GM23338 (cell line): ENCODE data around the gene COX6B1. TPM values are rescaled to one million over a fixed set of nuclear protein-coding genes. Genes with fewer than 3 reads are reported as not detected.

Experiments used
- ATAC-seq: fragments of 200-7000 bp; cut with Tn5 transposase; 3 replicates; pipeline ENCODE4 v1.9.1; 2020
- DNase-seq: peaks from one replicate; pipeline ENCODE4 v3.0.0-alpha.2; 2015; ENCODE audit warnings: low spot score
- H2AFZ ChIP-seq: fragments of 200-600 bp; sonication (generic); 2 replicates; pipeline ENCODE4 v1.8.0; 2016; ENCODE audit warnings: antibody characterized with exemption, mild to moderate bottlenecking, moderate library complexity
- H3F3A ChIP-seq: fragments of 200-600 bp; sonication (generic); replicated peaks from 2 replicates; pipeline ENCODE4 v1.8.0; 2017; ENCODE audit warnings: antibody characterized with exemption, mixed run types, low read depth
- H3K27ac ChIP-seq: fragments of 200-600 bp; sonication (generic); 2 replicates; pipeline ENCODE4 v1.6.1; 2016; ENCODE audit warnings: low read depth
- H3K27me3 ChIP-seq: fragments of 200-600 bp; sonication (generic); 2 replicates; pipeline ENCODE4 v1.8.0; 2016; ENCODE audit warnings: mild to moderate bottlenecking, mixed run types, moderate library complexity; ENCODE audit not compliant: insufficient read depth
- H3K36me3 ChIP-seq: fragments of 200-600 bp; sonication (generic); 2 replicates; pipeline ENCODE4 v1.8.0; 2016; ENCODE audit warnings: mild to moderate bottlenecking; ENCODE audit not compliant: insufficient read depth
- H3K4me1 ChIP-seq: fragments of 200-600 bp; sonication (generic); 2 replicates; pipeline ENCODE4 v1.8.0; 2016; ENCODE audit warnings: mild to moderate bottlenecking, moderate library complexity; ENCODE audit not compliant: insufficient read depth
- H3K4me2 ChIP-seq: fragments of 200-600 bp; sonication (generic); 2 replicates; pipeline ENCODE4 v1.7.1; 2017; ENCODE audit warnings: mixed run types
- H3K4me3 ChIP-seq: fragments of 200-600 bp; sonication (generic); 2 replicates; pipeline ENCODE4 v1.6.1; 2016; ENCODE audit warnings: mixed run types
- H3K79me2 ChIP-seq: fragments of 200-600 bp; sonication (generic); replicated peaks from 2 replicates; pipeline ENCODE4 v1.8.0; 2017; ENCODE audit warnings: mild to moderate bottlenecking; ENCODE audit not compliant: insufficient read depth
- H3K9me2 ChIP-seq: fragments of 200-600 bp; sonication (generic); 2 replicates; pipeline ENCODE4 v1.8.0; 2017; ENCODE audit not compliant: insufficient read depth
- H4K20me1 ChIP-seq: fragments of 200-600 bp; sonication (generic); replicated peaks from 2 replicates; pipeline ENCODE4 v1.8.0; 2017; ENCODE audit warnings: mild to moderate bottlenecking; ENCODE audit not compliant: insufficient read depth
- H3K27ac Mint-ChIP-seq: 2 replicates; pipeline ENCODE4 v1.8.0; 2020; ENCODE audit warnings: inconsistent platforms, mild to moderate bottlenecking, moderate library complexity, mixed read lengths
- H3K27me3 Mint-ChIP-seq: 3 replicates; pipeline ENCODE4 v1.8.0; 2022; ENCODE audit warnings: low read depth, mild to moderate bottlenecking, moderate library complexity, mixed read lengths, inconsistent platforms; ENCODE audit not compliant: insufficient read depth, poor library complexity
- H3K36me3 Mint-ChIP-seq: 3 replicates; pipeline ENCODE4 v1.8.0; 2021; ENCODE audit warnings: low read depth, mild to moderate bottlenecking, inconsistent platforms, moderate library complexity, mixed read lengths
- H3K4me1 Mint-ChIP-seq: 3 replicates; pipeline ENCODE4 v1.8.0; 2020; ENCODE audit warnings: mild to moderate bottlenecking, inconsistent platforms, mixed read lengths
- H3K4me3 Mint-ChIP-seq: 3 replicates; pipeline ENCODE4 v1.8.0; 2021; ENCODE audit warnings: moderate library complexity, mild to moderate bottlenecking, inconsistent platforms, mixed read lengths
- H3K9me3 Mint-ChIP-seq: 3 replicates; pipeline ENCODE4 v1.8.0; 2020; ENCODE audit warnings: moderate library complexity, mild to moderate bottlenecking, inconsistent platforms, mixed read lengths
- CTCF ChIP-seq, 2 experiments: fragments of 200-600 bp in 1 of 2; sonication (generic) in 1 of 2; conservative IDR thresholded peaks; 2 replicates each; pipeline versions ENCODE4 v1.5.1 to v1.6.1; 2016 to 2017; ENCODE audit warnings: antibody characterized with exemption in 2 of 2, low read depth in 2 of 2, mild to moderate bottlenecking in 2 of 2, moderate library complexity in 1 of 2
- ETS1 ChIP-seq: IDR thresholded peaks from 2 replicates; pipeline ENCODE4 v1.6.1; 2016; ENCODE audit warnings: antibody characterized with exemption
- EZH2 ChIP-seq: fragments of 200-600 bp; sonication (generic); IDR thresholded peaks from one replicate; pipeline ENCODE4 v1.8.0; 2017; ENCODE audit warnings: antibody characterized with exemption, mild to moderate bottlenecking, low read depth; ENCODE audit not compliant: unreplicated experiment
- EZH2phosphoT487 ChIP-seq: fragments of 200-600 bp; sonication (generic); IDR thresholded peaks from one replicate; pipeline ENCODE4 v1.8.1; 2018; ENCODE audit warnings: antibody characterized with exemption; ENCODE audit not compliant: unreplicated experiment
- JUNB ChIP-seq: IDR thresholded peaks from one replicate; pipeline ENCODE4 v1.6.1; 2016; ENCODE audit warnings: antibody characterized with exemption; ENCODE audit not compliant: unreplicated experiment
- NANOG ChIP-seq: IDR thresholded peaks from 2 replicates; pipeline ENCODE4 v1.6.1; 2016; ENCODE audit warnings: antibody characterized with exemption, borderline replicate concordance
- ZNF114 ChIP-seq: fragments of 250-450 bp; sonication (Bioruptor Pico); IDR thresholded peaks from 2 replicates; pipeline ENCODE4 v1.5.0; 2020; ENCODE audit warnings: mild to moderate bottlenecking, moderate library complexity
- ZNF462 ChIP-seq: fragments of 250-450 bp; sonication (Bioruptor Pico); IDR thresholded peaks from 2 replicates; pipeline ENCODE4 v1.5.0; 2020; ENCODE audit warnings: mild to moderate bottlenecking, moderate library complexity
- polyA plus RNA-seq: library from polyadenylated mRNA; unstranded; fragments of >200 nt; fragmentation: Nextera tagmentation; extraction: Ambion mirVana; gene quantifications from 2 replicates; pipeline ENCODE4 v1.2.1, GENCODE V29; 2016
- total RNA-seq: library from RNA; depleted of rRNA; stranded (reverse); fragments of >200 nt; shearing (Covaris generic); gene quantifications from 2 replicates; pipeline ENCODE4 v1.2.3, GENCODE V29; 2014

Gene COX6B1
- total and polyA plus RNA-seq, 2 experiments from 2014 or later, result 564 to 1,532 TPM

GRCh38 chr19:35695895-35696422 lies 47.8 kb downstream of the COX6B1 start (continued):
- TF ChIP-seq ZNF462 (CRISPR knock-in tag), result no peak
- no peak for TF ChIP-seq EZH2phosphoT487
- TF ChIP-seq CTCF (conservative IDR thresholded peaks at IDR 0.05; ENCODE audit: low read depth in 2 of 2), result no peak
- TF ChIP-seq JUNB, result no peak
- no peak for TF ChIP-seq ZNF114 (CRISPR knock-in tag)
- TF ChIP-seq ETS1, result no peak

GRCh38 chr19:35696835-35697234 lies 48.7 kb downstream of the COX6B1 start:
- H3K36me3 ChIP-seq, result no peaks in the 10 kb centered on the region
- H3K36me3 Mint-ChIP-seq, result no peaks in the 10 kb centered on the region
- H3K9me3 Mint-ChIP-seq, result no peaks in the 10 kb centered on the region
- 0 out of 2 replicates have a peak, but pooled peaks cover 2% of the 10 kb centered on the region for H3F3A ChIP-seq
- H3K4me2 ChIP-seq, result no peak overlapping the region
- H3K9me2 ChIP-seq, result no peaks in the 10 kb centered on the region
- H3K79me2 ChIP-seq, result no peaks in the 10 kb centered on the region
- no peak overlapping the region for H2AFZ ChIP-seq
- H3K4me3 Mint-ChIP-seq, result no peak overlapping the region
- no peak overlapping the region for H3K27ac Mint-ChIP-seq
- no peak overlapping the region for H3K27ac ChIP-seq
- H3K4me1 ChIP-seq, result no peaks in the 10 kb centered on the region; the same call in 1 of the 2 replicates
- H3K27me3 ChIP-seq, result no peaks in the 10 kb centered on the region
- no peaks in the 10 kb centered on the region for H4K20me1 ChIP-seq
- no peak overlapping the region for H3K4me3 ChIP-seq
- DNase-seq (no peak), ATAC-seq (no peak)
- peaks cover 3% of the 10 kb centered on the region; the same call in 2 of the 3 replicates for H3K4me1 Mint-ChIP-seq
- no peaks in the 10 kb centered on the region for H3K27me3 Mint-ChIP-seq
- TF ChIP-seq ETS1 (no peak), NANOG (no peak), EZH2 (no peak), CTCF (conservative IDR thresholded peaks at IDR 0.05; ENCODE audit: low read depth in 2 of 2) (no peak)
